ENCODE results near the gene NGLY1. TPM values are rescaled to one million over a fixed set of nuclear protein-coding genes. Genes with fewer than 3 reads are reported as not detected.

NGLY1 gene
- total RNA-seq, 2 donors from 2014 or later = 22.6 to 28.9 TPM

GRCh38 chr3:25724948-25725645 lies 58.1 kb downstream of the NGLY1 start:
- DNase-seq (ENCODE audit: low spot score) = no peak
- intact Hi-C loops (cut with DNase I) = no loop called here

GRCh38 chr3:25723802-25724201 lies 59.4 kb downstream of the NGLY1 start:
- no peak for DNase-seq (ENCODE audit: low spot score)
- intact Hi-C loops (cut with DNase I) = no loop called here

GRCh38 chr3:25719321-25719720 lies 63.9 kb downstream of the NGLY1 start:
- intact Hi-C loops (cut with DNase I) = no loop called here
- no peak for DNase-seq (ENCODE audit: low spot score)

- DNase-seq (ENCODE audit: low spot score) = no peak
- intact Hi-C loops (cut with DNase I) = no loop called here
Observed at GRCh38 chr3:25713341-25713985, 69.8 kb downstream of the NGLY1 start.

GRCh38 chr3:25711090-25711489 lies 72.2 kb downstream of the NGLY1 start:
- intact Hi-C loops (cut with DNase I) = no loop called here
- no peak for DNase-seq (ENCODE audit: low spot score)

- no peak for DNase-seq (ENCODE audit: low spot score)
- intact Hi-C loops (cut with DNase I) = no loop called here
Observed at GRCh38 chr3:25708036-25708435, 75.2 kb downstream of the NGLY1 start.

GRCh38 chr3:25707268-25707926 lies 75.8 kb downstream of the NGLY1 start:
- DNase-seq (ENCODE audit: low spot score) = no peak
- intact Hi-C loops (cut with DNase I) = no loop called here

- DNase-seq (ENCODE audit: low spot score) = no peak
- intact Hi-C loops (cut with DNase I) = no loop called here
Observed at GRCh38 chr3:25706213-25706612, 77.0 kb downstream of the NGLY1 start.

GRCh38 chr3:25697553-25697952 lies 85.7 kb downstream of the NGLY1 start:
- no peak for DNase-seq (ENCODE audit: low spot score)
- intact Hi-C loops (cut with DNase I) = no loop called here

GRCh38 chr3:25695731-25696420 lies 87.4 kb downstream of the NGLY1 start:
- no peak for DNase-seq (ENCODE audit: low spot score)

GRCh38 chr3:25693238-25693637 lies 90.0 kb downstream of the NGLY1 start:
- intact Hi-C loops (cut with DNase I) = no loop called here
- DNase-seq (ENCODE audit: low spot score) = no peak

More at GRCh38 chr3:25695731-25696420, 87.4 kb downstream of the NGLY1 start:
- intact Hi-C loops (cut with DNase I) = no loop called here

GRCh38 chr3:25692341-25692740 lies 90.9 kb downstream of the NGLY1 start:
- intact Hi-C loops (cut with DNase I) = no loop called here
- no peak for DNase-seq (ENCODE audit: low spot score)

GRCh38 chr3:25690768-25691533 lies 92.3 kb downstream of the NGLY1 start:
- intact Hi-C loops (cut with DNase I) = no loop called here
- no peak for DNase-seq (ENCODE audit: low spot score)

- DNase-seq (ENCODE audit: low spot score) = no peak
- intact Hi-C loops (cut with DNase I) = no loop called here
Observed at GRCh38 chr3:25689226-25689625, 94.0 kb downstream of the NGLY1 start.

- no peak for DNase-seq (ENCODE audit: low spot score)
- intact Hi-C loops (cut with DNase I) = no loop called here
Observed at GRCh38 chr3:25687742-25688141, 95.5 kb downstream of the NGLY1 start.

- no peak for DNase-seq (ENCODE audit: low spot score)
- intact Hi-C loops (cut with DNase I) = no loop called here
Observed at GRCh38 chr3:25686766-25687165, 96.5 kb downstream of the NGLY1 start.

- no peak for DNase-seq (ENCODE audit: low spot score)
- intact Hi-C loops (cut with DNase I) = no loop called here
Observed at GRCh38 chr3:25683882-25684281, 99.4 kb downstream of the NGLY1 start.

- no peak for DNase-seq (ENCODE audit: low spot score)
- intact Hi-C loops (cut with DNase I) = no loop called here
Observed at GRCh38 chr3:25683410-25683809, 99.8 kb downstream of the NGLY1 start.

- intact Hi-C loops (cut with DNase I) = no loop called here
- no peak for DNase-seq (ENCODE audit: low spot score)
Observed at GRCh38 chr3:25679642-25680302, 103.5 kb downstream of the NGLY1 start.
